Neural progenitor cell (in vitro differentiated cells): ENCODE results near the gene TJP1. TPM values are rescaled to one million over a fixed set of nuclear protein-coding genes. Genes with fewer than 3 reads are reported as not detected.

Experiments used
- DNase-seq: peaks from one replicate; pipeline ENCODE4 v3.0.0-alpha.2; 2016; ENCODE audit warnings: low spot score
- H2AFZ ChIP-seq: fragments of 200-600 bp; sonication (generic); replicated peaks from 2 replicates; pipeline ENCODE4 v1.6.1; 2016; ENCODE audit warnings: antibody characterized with exemption
- H3F3A ChIP-seq: fragments of 200-600 bp; sonication (generic); 2 replicates; pipeline ENCODE4 v1.6.1; 2016; ENCODE audit warnings: antibody characterized with exemption, low read depth
- H3K27ac ChIP-seq: fragments of 200-600 bp; sonication (generic); 2 replicates; pipeline ENCODE4 v1.5.1; 2016; ENCODE audit warnings: mild to moderate bottlenecking
- H3K27me3 ChIP-seq: fragments of 200-600 bp; sonication (generic); 2 replicates; pipeline ENCODE4 v1.6.1; 2016; ENCODE audit warnings: mild to moderate bottlenecking, moderate library complexity
- H3K36me3 ChIP-seq: fragments of 200-600 bp; sonication (generic); 2 replicates; pipeline ENCODE4 v1.5.1; 2016
- H3K4me1 ChIP-seq: fragments of 200-600 bp; sonication (generic); 2 replicates; pipeline ENCODE4 v1.6.1; 2016; ENCODE audit warnings: mixed run types
- H3K4me2 ChIP-seq: fragments of 200-600 bp; sonication (generic); 2 replicates; pipeline ENCODE4 v1.6.1; 2016
- H3K4me3 ChIP-seq: fragments of 200-600 bp; sonication (generic); 2 replicates; pipeline ENCODE4 v1.5.1; 2016
- H3K79me2 ChIP-seq: fragments of 200-600 bp; sonication (generic); 2 replicates; pipeline ENCODE4 v1.6.1; 2016; ENCODE audit warnings: low read depth
- H3K9ac ChIP-seq: fragments of 200-600 bp; sonication (generic); 2 replicates; pipeline ENCODE4 v1.6.1; 2016
- H3K9me3 ChIP-seq: fragments of 200-600 bp; sonication (generic); 2 replicates; pipeline ENCODE4 v1.5.1; 2016; ENCODE audit warnings: low read depth
- H4K20me1 ChIP-seq: fragments of 200-600 bp; sonication (generic); 2 replicates; pipeline ENCODE4 v1.6.1; 2016; ENCODE audit warnings: low read depth
- H3K27ac Mint-ChIP-seq: 3 replicates; pipeline ENCODE4 v1.8.0; 2021; ENCODE audit warnings: mixed read lengths
- H3K27me3 Mint-ChIP-seq: 2 replicates; pipeline ENCODE4 v1.8.0; 2022; ENCODE audit warnings: low read depth, mild to moderate bottlenecking, inconsistent platforms, moderate library complexity, mixed read lengths; ENCODE audit not compliant: insufficient read depth
- H3K36me3 Mint-ChIP-seq: 3 replicates; pipeline ENCODE4 v1.8.0; 2021; ENCODE audit warnings: mixed read lengths
- H3K4me1 Mint-ChIP-seq: 3 replicates; pipeline ENCODE4 v1.8.0; 2021; ENCODE audit warnings: mixed read lengths
- H3K4me3 Mint-ChIP-seq: 3 replicates; pipeline ENCODE4 v1.8.0; 2021; ENCODE audit warnings: mild to moderate bottlenecking, moderate library complexity, mixed read lengths
- H3K9me3 Mint-ChIP-seq: 3 replicates; pipeline ENCODE4 v1.8.0; 2020; ENCODE audit warnings: mixed read lengths
- CTCF ChIP-seq: fragments of 200-600 bp; sonication (generic); IDR thresholded peaks from 2 replicates; pipeline ENCODE4 v1.5.1; 2017; ENCODE audit warnings: antibody characterized with exemption, mild to moderate bottlenecking
- EZH2 ChIP-seq: fragments of 200-600 bp; sonication (generic); IDR thresholded peaks from 2 replicates; pipeline ENCODE4 v1.6.1; 2017; ENCODE audit warnings: antibody characterized with exemption, mild to moderate bottlenecking, moderate library complexity
- EZH2phosphoT487 ChIP-seq: fragments of 200-600 bp; sonication (generic); IDR thresholded peaks from 2 replicates; pipeline ENCODE4 v1.6.1; 2017; ENCODE audit warnings: antibody characterized with exemption
- total RNA-seq: library from RNA; depleted of rRNA; stranded (reverse); fragments of >200 nt; gene quantifications from 2 replicates; pipeline ENCODE4 v1.2.3, GENCODE V29; 2015; ENCODE audit warnings: low replicate concordance

Gene TJP1
- total RNA-seq, 1 donor from 2014 or later, result 126 TPM

- no peaks in the 10 kb centered on the region for H3K27me3 ChIP-seq
- H2AFZ ChIP-seq, result no peak overlapping the region
- no peaks in the 10 kb centered on the region for H3K36me3 Mint-ChIP-seq
- H3K79me2 ChIP-seq, result no peaks in the 10 kb centered on the region
- peaks cover 6% of the 10 kb centered on the region for H3K27me3 Mint-ChIP-seq
- no peak overlapping the region for H3K4me2 ChIP-seq
- peaks cover 6% of the 10 kb centered on the region for H3K9me3 ChIP-seq
- no peak overlapping the region for H3K9ac ChIP-seq
- no peak overlapping the region for H3K4me3 Mint-ChIP-seq
- no peak overlapping the region for H3K27ac ChIP-seq
- no peak for DNase-seq
- H3K4me3 ChIP-seq, result no peak overlapping the region
- H4K20me1 ChIP-seq, result no peaks in the 10 kb centered on the region
- H3K4me1 Mint-ChIP-seq, result peaks cover 15% of the 10 kb centered on the region
- H3K36me3 ChIP-seq, result no peaks in the 10 kb centered on the region
- H3K4me1 ChIP-seq, result peaks cover 16% of the 10 kb centered on the region
- H3F3A ChIP-seq, result peaks cover 7% of the 10 kb centered on the region
- H3K9me3 Mint-ChIP-seq, result peaks cover 18% of the 10 kb centered on the region
- no peak overlapping the region for H3K27ac Mint-ChIP-seq
- TF ChIP-seq CTCF (no peak), EZH2 (no peak), EZH2phosphoT487 (no peak)
Measured at GRCh38 chr15:29849218-29849617, 26.9 kb upstream of the TJP1 start.

- peaks cover 15% of the 10 kb centered on the region for H3K9me3 Mint-ChIP-seq
- peak overlapping the region; percentile 40 for H3K27ac Mint-ChIP-seq
- Histone ChIP-seq H3F3A (peaks cover 7% of the 10 kb centered on the region), H3K4me1 (peaks cover 16% of the 10 kb centered on the region), H3K4me3 (no peak overlapping the region), H3K9me3 (no peaks in the 10 kb centered on the region), H3K36me3 (no peaks in the 10 kb centered on the region), H3K4me2 (no peak overlapping the region), H3K27me3 (no peaks in the 10 kb centered on the region), H3K9ac (no peak overlapping the region), H3K79me2 (no peaks in the 10 kb centered on the region), H2AFZ (no peak overlapping the region), H3K27ac (no peak overlapping the region), H4K20me1 (no peaks in the 10 kb centered on the region)
- no peak for DNase-seq
- no peak overlapping the region for H3K4me3 Mint-ChIP-seq
- H3K4me1 Mint-ChIP-seq, result peaks cover 21% of the 10 kb centered on the region
- peaks cover 6% of the 10 kb centered on the region for H3K27me3 Mint-ChIP-seq
- TF ChIP-seq EZH2phosphoT487 (no peak), EZH2 (no peak), CTCF (no peak)
- H3K36me3 Mint-ChIP-seq, result no peaks in the 10 kb centered on the region
Measured at GRCh38 chr15:29844290-29844903, 22.1 kb upstream of the TJP1 start.

GRCh38 chr15:29842290-29842689 is 20.0 kb upstream of the TJP1 start:
- Histone ChIP-seq H3K4me3 (no peak overlapping the region), H3K79me2 (no peaks in the 10 kb centered on the region), H3K4me1 (peaks cover 16% of the 10 kb centered on the region), H3K9me3 (no peaks in the 10 kb centered on the region), H4K20me1 (no peaks in the 10 kb centered on the region), H3K4me2 (no peak overlapping the region), H3K27ac (no peak overlapping the region), H3K27me3 (no peaks in the 10 kb centered on the region), H3F3A (peaks cover 7% of the 10 kb centered on the region), H3K36me3 (no peaks in the 10 kb centered on the region), H3K9ac (no peak overlapping the region), H2AFZ (no peak overlapping the region)
- DNase-seq, result no peak
- no peak overlapping the region for H3K27ac Mint-ChIP-seq
- H3K36me3 Mint-ChIP-seq, result no peaks in the 10 kb centered on the region
- peaks cover 6% of the 10 kb centered on the region for H3K27me3 Mint-ChIP-seq
- H3K9me3 Mint-ChIP-seq, result peaks cover 8% of the 10 kb centered on the region
- H3K4me3 Mint-ChIP-seq, result no peak overlapping the region
- H3K4me1 Mint-ChIP-seq, result peaks cover 21% of the 10 kb centered on the region
- no peak for TF ChIP-seq EZH2
- no peak for TF ChIP-seq EZH2phosphoT487
- no peak for TF ChIP-seq CTCF
